EL (cell line): ENCODE data around the gene ACTR3.

ENCODE experiments used
- DNase-seq: peaks from one replicate; pipeline ENCODE4 v3.0.0-alpha.2; 2016

ACTR3 gene

GRCh38 chr2:114006460-114006859, 116.6 kb downstream of the ACTR3 start:
- no peak for DNase-seq

DNA sequence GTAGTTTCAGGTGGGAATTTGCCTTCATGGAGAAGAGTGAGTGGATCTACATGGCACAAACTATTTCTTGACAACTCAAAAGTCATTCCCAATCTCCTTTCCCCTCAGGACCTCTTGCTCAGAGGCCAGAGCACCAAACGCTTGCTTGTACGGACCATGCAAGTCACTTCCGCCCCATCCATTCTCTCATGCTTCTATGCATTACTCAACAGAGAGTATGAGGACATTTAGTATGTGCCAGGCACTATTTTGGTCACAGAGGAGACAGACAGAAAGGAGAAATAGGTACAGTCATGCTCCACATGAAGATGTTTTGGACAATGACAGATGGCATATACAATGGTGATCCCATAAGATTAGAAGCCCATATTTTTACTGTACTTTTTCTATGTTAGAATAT, 117.5 kb downstream of the ACTR3 start:
- no peak for DNase-seq

GRCh38 chr2:114008720-114009119, 118.8 kb downstream of the ACTR3 start:
- DNase-seq: no peak

- no peak for DNase-seq
Observed at GRCh38 chr2:114009205-114009944, 119.5 kb downstream of the ACTR3 start.

DNA sequence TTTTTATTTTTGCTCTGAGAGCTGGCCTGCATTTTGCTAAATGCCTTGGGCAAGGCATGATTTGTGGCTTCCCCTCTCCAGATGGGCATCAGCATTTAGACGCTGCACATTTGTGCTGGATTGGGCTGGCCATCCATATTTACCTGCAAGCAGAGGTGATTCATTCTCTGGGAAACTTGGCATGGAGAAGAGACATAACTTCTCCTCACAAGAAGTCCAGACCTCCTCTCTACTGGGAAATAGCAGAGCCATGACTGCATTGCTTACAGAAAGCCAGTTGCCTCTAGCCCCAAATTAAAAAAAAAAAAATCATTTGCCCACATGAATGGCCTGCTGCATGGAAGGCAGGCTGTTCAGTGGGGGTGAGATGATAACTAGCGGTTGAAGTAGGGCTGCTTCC, 120.1 kb downstream of the ACTR3 start:
- no peak for DNase-seq

DNA sequence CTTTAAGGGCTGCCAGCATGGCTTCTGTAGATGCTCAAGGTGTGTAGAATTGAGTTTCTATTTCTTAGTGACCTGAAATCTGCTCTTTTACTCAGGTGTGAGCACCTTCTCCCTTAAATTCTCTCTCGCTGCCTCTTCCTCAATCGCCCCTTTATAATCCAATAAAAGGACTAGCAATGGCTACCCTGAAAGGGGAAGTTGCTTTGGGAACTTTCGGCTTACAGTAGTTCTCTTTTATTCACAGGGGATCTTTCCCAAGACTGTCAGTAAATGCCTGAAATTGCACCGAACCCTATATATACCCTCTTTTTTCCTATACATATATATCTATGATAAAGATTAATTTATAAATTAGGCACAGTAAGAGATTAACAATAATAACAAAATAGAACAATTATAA, 121.8 kb downstream of the ACTR3 start:
- DNase-seq: no peak
